Cardiac fibroblast (primary cell): Measurements from ENCODE around the gene PCBD1.

Experiments used
- DNase-seq, 2 donors: peaks; one replicate each; pipeline versions ENCODE4 v3.0.0 to v3.0.0-alpha.2; 2010; ENCODE audit warnings: low read depth in 2 of 2
- H3K4me3 ChIP-seq, 2 donors: replicated peaks in 1 of 2; 1 replicate in 1 of 2; 2 replicates in 1 of 2; pipeline ENCODE4 v1.5.1; 2011; ENCODE audit warnings: low read depth in 2 of 2, low read length in 2 of 2, mild to moderate bottlenecking in 2 of 2, moderate library complexity in 1 of 2
- CTCF ChIP-seq: IDR thresholded peaks from one replicate; pipeline ENCODE4 v1.5.1; 2011; ENCODE audit warnings: low read depth, mild to moderate bottlenecking, low read length, inconsistent platforms

PCBD1 gene

GRCh38 chr10:70913191-70913892 is 25.0 kb upstream of the PCBD1 start:
- DNase-seq, result no peak
- no peak for TF ChIP-seq CTCF
- H3K4me3 ChIP-seq, result no peak overlapping the region

- DNase-seq, result no peak
- no peak overlapping the region for H3K4me3 ChIP-seq
- TF ChIP-seq CTCF, result no peak
Observed at GRCh38 chr10:70912556-70912955, 24.2 kb upstream of the PCBD1 start.

- no peak for DNase-seq
- no peak for TF ChIP-seq CTCF
- no peak overlapping the region for H3K4me3 ChIP-seq
Observed at GRCh38 chr10:70911386-70911785, 23.0 kb upstream of the PCBD1 start.

- no peak overlapping the region for H3K4me3 ChIP-seq
- TF ChIP-seq CTCF, result no peak
- DNase-seq, result no peak
Observed at GRCh38 chr10:70910486-70911341, 22.3 kb upstream of the PCBD1 start.

GRCh38 chr10:70909326-70909935 is 21.1 kb upstream of the PCBD1 start:
- no peak for DNase-seq
- TF ChIP-seq CTCF, result no peak
- H3K4me3 ChIP-seq, result no peak overlapping the region

GRCh38 chr10:70908406-70909296 is 20.3 kb upstream of the PCBD1 start:
- TF ChIP-seq CTCF, result no peak
- H3K4me3 ChIP-seq, result no peak overlapping the region
- DNase-seq, result no peak
